HEK293 (cell line): ENCODE results near the gene GRIK4.

Source experiments
- CTCF ChIA-PET: fragments of 350-600 bp; formaldehyde crosslinking; extraction: SDS; loops from one replicate; lab custom pipeline; 2021; ENCODE audit warnings: antibody characterized with exemption; lab: Yijun Ruan, JAX
- POLR2A ChIA-PET: fragments of 300-600 bp; formaldehyde crosslinking; extraction: SDS; loops from one replicate; lab custom pipeline; 2020; ENCODE audit warnings: antibody characterized with exemption, inconsistent platforms; lab: Yijun Ruan, JAX
- H3K27ac ChIP-seq: fragments of 200-500 bp; sonication (Bioruptor generic); 2 replicates; pipeline ENCODE4 v1.5.1; 2014; ENCODE audit warnings: low read depth, low read length, control low read depth, inconsistent platforms; ENCODE audit errors: extremely low read depth
- H3K36me3 ChIP-seq, 2 experiments: fragments of 200-500 bp in 1 of 2; sonication (Bioruptor generic) in 1 of 2; 1 replicate in 1 of 2; 2 replicates in 1 of 2; pipeline ENCODE4 v1.5.1; 2014 to 2017; ENCODE audit warnings: inconsistent platforms in 2 of 2, low read length in 2 of 2; ENCODE audit not compliant: control insufficient read depth in 2 of 2, insufficient read depth in 1 of 2
- H3K4me1 ChIP-seq: fragments of 200-500 bp; sonication (Bioruptor generic); 2 replicates; pipeline ENCODE4 v1.5.1; 2014; ENCODE audit warnings: mild to moderate bottlenecking, low read length, inconsistent platforms; ENCODE audit not compliant: control insufficient read depth, insufficient read depth
- H3K4me3 ChIP-seq: 2 replicates; pipeline ENCODE4 v1.5.1; 2011; ENCODE audit warnings: low read depth, mild to moderate bottlenecking, control low read depth, low read length, moderate library complexity
- H3K9me3 ChIP-seq: fragments of 200-500 bp; sonication (Bioruptor generic); 2 replicates; pipeline ENCODE4 v1.5.1; 2014; ENCODE audit warnings: low read depth, low read length, inconsistent platforms; ENCODE audit not compliant: control insufficient read depth, insufficient read depth
- CTCF ChIP-seq: fragments of 450-650 bp; formaldehyde crosslinking; IDR thresholded peaks from 2 replicates; pipeline ENCODE4 v1.5.1; 2016; ENCODE audit warnings: missing biosample characterization, missing genetic modification characterization
- GLI4 ChIP-seq: fragments of 450-650 bp; formaldehyde crosslinking; IDR thresholded peaks from 2 replicates; pipeline ENCODE4 v1.5.1; 2016; ENCODE audit warnings: missing biosample characterization, missing genetic modification characterization
- INSM2 ChIP-seq: fragments of 450-650 bp; formaldehyde crosslinking; IDR thresholded peaks from 2 replicates; pipeline ENCODE4 v1.5.1; 2016; ENCODE audit warnings: missing biosample characterization, missing genetic modification characterization
- MEIS1 ChIP-seq: sonication (generic); formaldehyde crosslinking; IDR thresholded peaks from 2 replicates; pipeline ENCODE4 v1.8.1; 2022; ENCODE audit warnings: missing genetic modification reagents, mild to moderate bottlenecking, borderline replicate concordance
- PRDM4 ChIP-seq: fragments of 450-650 bp; formaldehyde crosslinking; IDR thresholded peaks from 2 replicates; pipeline ENCODE4 v1.5.1; 2017; ENCODE audit warnings: missing biosample characterization, missing genetic modification characterization
- YY2 ChIP-seq: fragments of 450-650 bp; formaldehyde crosslinking; IDR thresholded peaks from 2 replicates; pipeline ENCODE4 v1.5.1; 2016; ENCODE audit warnings: missing biosample characterization, missing genetic modification characterization
- ZBTB11 ChIP-seq: fragments of 450-650 bp; formaldehyde crosslinking; conservative IDR thresholded peaks from 2 replicates; pipeline ENCODE4 v1.5.1; 2016; ENCODE audit warnings: low read depth, missing biosample characterization, missing genetic modification characterization
- ZNF10 ChIP-seq: fragments of 450-650 bp; formaldehyde crosslinking; IDR thresholded peaks from 2 replicates; pipeline ENCODE4 v1.5.1; 2017; ENCODE audit warnings: missing biosample characterization, missing genetic modification characterization
- ZNF114 ChIP-seq: fragments of 450-650 bp; formaldehyde crosslinking; IDR thresholded peaks from 2 replicates; pipeline ENCODE4 v1.5.0; 2017; ENCODE audit warnings: missing biosample characterization, missing genetic modification characterization
- ZNF157 ChIP-seq: fragments of 450-650 bp; formaldehyde crosslinking; IDR thresholded peaks from 2 replicates; pipeline ENCODE4 v1.5.1; 2016; ENCODE audit warnings: missing biosample characterization, missing genetic modification characterization
- ZNF16 ChIP-seq: fragments of 450-650 bp; formaldehyde crosslinking; IDR thresholded peaks from 2 replicates; pipeline ENCODE4 v1.5.1; 2016; ENCODE audit warnings: low read depth, missing biosample characterization, missing genetic modification characterization
- ZNF248 ChIP-seq: fragments of 450-650 bp; formaldehyde crosslinking; IDR thresholded peaks from 2 replicates; pipeline ENCODE4 v1.5.1; 2017; ENCODE audit warnings: missing biosample characterization, missing genetic modification characterization
- ZNF324 ChIP-seq: fragments of 450-650 bp; formaldehyde crosslinking; IDR thresholded peaks from 2 replicates; pipeline ENCODE4 v1.5.1; 2016; ENCODE audit warnings: missing biosample characterization, missing genetic modification characterization
- ZNF404 ChIP-seq: fragments of 450-650 bp; formaldehyde crosslinking; IDR thresholded peaks from 2 replicates; pipeline ENCODE4 v1.5.1; 2017; ENCODE audit warnings: missing biosample characterization, missing genetic modification characterization
- ZNF423 ChIP-seq: fragments of 450-650 bp; formaldehyde crosslinking; IDR thresholded peaks from 2 replicates; pipeline ENCODE4 v1.5.1; 2016; ENCODE audit warnings: missing biosample characterization, missing genetic modification characterization
- ZNF658 ChIP-seq: fragments of 450-650 bp; formaldehyde crosslinking; IDR thresholded peaks from 2 replicates; pipeline ENCODE4; 2016; ENCODE audit warnings: missing biosample characterization, missing genetic modification characterization
- ZNF660 ChIP-seq: fragments of 450-650 bp; IDR thresholded peaks from 2 replicates; pipeline ENCODE4 v1.5.1; 2018; ENCODE audit warnings: missing biosample characterization, mild to moderate bottlenecking, missing genetic modification characterization
- ZNF692 ChIP-seq: fragments of 450-650 bp; formaldehyde crosslinking; IDR thresholded peaks from 2 replicates; pipeline ENCODE4 v1.5.1; 2016; ENCODE audit warnings: missing biosample characterization, missing genetic modification characterization
- ZNF768 ChIP-seq: fragments of 450-650 bp; formaldehyde crosslinking; IDR thresholded peaks from 2 replicates; pipeline ENCODE4 v1.5.1; 2018; ENCODE audit warnings: missing biosample characterization, mild to moderate bottlenecking, missing genetic modification characterization
- ZSCAN5A ChIP-seq: fragments of 450-650 bp; formaldehyde crosslinking; IDR thresholded peaks from 2 replicates; pipeline ENCODE4 v1.5.1; 2016; ENCODE audit warnings: missing biosample characterization, missing genetic modification characterization

Gene GRIK4

GRCh38 chr11:120911943-120912342 lies 400.4 kb downstream of the GRIK4 start:
- CTCF ChIA-PET: interaction anchor here (1.0 to 2.4 kb wide), 4 partner anchors 11 to 117 kb away, joined by 3 to 14 read pairs (median 8); no protein-coding TSS in a partner anchor
- H3K4me1 ChIP-seq: no peaks in the 10 kb centered on the region
- POLR2A ChIA-PET: no interaction called here
- no peak overlapping the region for H3K27ac ChIP-seq
- no peaks in the 10 kb centered on the region for H3K36me3 ChIP-seq
- TF ChIP-seq ZNF324 (tag by site-specific recombination) (no peak), YY2 (tag by site-specific recombination) (no peak), ZNF16 (tag by site-specific recombination) (no peak), ZSCAN5A (tag by site-specific recombination) (no peak), ZNF10 (tag by site-specific recombination) (no peak), ZNF248 (tag by site-specific recombination) (no peak), ZNF660 (tag by site-specific recombination) (peak; percentile 98), ZNF157 (tag by site-specific recombination) (no peak), ZNF404 (tag by site-specific recombination) (no peak)
- no peaks in the 10 kb centered on the region for H3K9me3 ChIP-seq
- H3K4me3 ChIP-seq: no peak overlapping the region

- H3K36me3 ChIP-seq: no peaks in the 10 kb centered on the region
- ChIA-PET POLR2A (no interaction called here), CTCF (interaction anchor here (0.5 to 2.4 kb wide), 10 partner anchors 12 to 595 kb away, joined by 3 to 14 read pairs (median 3); no protein-coding TSS in a partner anchor)
- H3K9me3 ChIP-seq: no peaks in the 10 kb centered on the region
- no peaks in the 10 kb centered on the region for H3K4me1 ChIP-seq
- H3K4me3 ChIP-seq: no peak overlapping the region
- H3K27ac ChIP-seq: no peak overlapping the region
- TF ChIP-seq ZNF423: no peak
- peak; percentile 37; the same call in 1 of the 2 replicates for TF ChIP-seq CTCF
- no peak for TF ChIP-seq ZNF157 (tag by site-specific recombination)
- TF ChIP-seq MEIS1 (CRISPR knock-in tag): no peak
- no peak for TF ChIP-seq INSM2 (tag by site-specific recombination)
Measured at GRCh38 chr11:120912504-120912903, 401.0 kb downstream of the GRIK4 start.

- Histone ChIP-seq H3K36me3 (no peaks in the 10 kb centered on the region), H3K4me3 (no peak overlapping the region), H3K9me3 (no peaks in the 10 kb centered on the region), H3K4me1 (no peaks in the 10 kb centered on the region), H3K27ac (no peak overlapping the region)
- ChIA-PET CTCF (interaction anchor here (0.5 to 2.4 kb wide), 11 partner anchors 12 to 595 kb away, joined by 3 to 14 read pairs (median 3); no protein-coding TSS in a partner anchor), POLR2A (no interaction called here)
- no peak for TF ChIP-seq ZNF692 (tag by site-specific recombination)
- TF ChIP-seq GLI4 (tag by site-specific recombination): no peak
- TF ChIP-seq ZNF768: no peak
- no peak for TF ChIP-seq ZNF114
- TF ChIP-seq PRDM4: no peak
- TF ChIP-seq ZNF404 (tag by site-specific recombination): no peak
- no peak for TF ChIP-seq ZBTB11
- no peak for TF ChIP-seq ZNF658 (tag by site-specific recombination)
Measured at GRCh38 chr11:120912915-120913314, 401.4 kb downstream of the GRIK4 start.
